MM.1S (cell line): ENCODE measurements around the gene MRPS15.

Source experiments
- DNase-seq: peaks from one replicate; pipeline ENCODE4 v3.0.0-alpha.2; 2015
- H2AFZ ChIP-seq: fragments of 300-600 bp; sonication (generic); 2 replicates; pipeline ENCODE4 v1.6.0; 2016; ENCODE audit warnings: antibody characterized with exemption, low read length
- H3F3A ChIP-seq: fragments of 300-600 bp; sonication (generic); 2 replicates; pipeline ENCODE4 v1.6.1; 2016; ENCODE audit warnings: mild to moderate bottlenecking, antibody characterized with exemption, low read length, moderate library complexity, mixed read lengths; ENCODE audit not compliant: insufficient read depth
- H3K27ac ChIP-seq: fragments of 300-600 bp; sonication (generic); 2 replicates; pipeline ENCODE4 v1.5.1; 2016; ENCODE audit warnings: mild to moderate bottlenecking, low read length
- H3K27me3 ChIP-seq: fragments of 300-600 bp; sonication (generic); replicated peaks from 2 replicates; pipeline ENCODE4 v1.6.0; 2016; ENCODE audit warnings: low read length; ENCODE audit not compliant: insufficient read depth
- H3K36me3 ChIP-seq: fragments of 300-600 bp; sonication (generic); replicated peaks from 2 replicates; pipeline ENCODE4 v1.6.1; 2016; ENCODE audit warnings: mild to moderate bottlenecking, low read length, mixed read lengths; ENCODE audit not compliant: insufficient read depth
- H3K4me1 ChIP-seq: fragments of 300-600 bp; sonication (generic); 2 replicates; pipeline ENCODE4 v1.6.1; 2016; ENCODE audit warnings: low read length, mixed read lengths
- H3K4me2 ChIP-seq: fragments of 300-600 bp; sonication (generic); 2 replicates; pipeline ENCODE4 v1.6.0; 2016; ENCODE audit warnings: low read depth, low read length
- H3K4me3 ChIP-seq: fragments of 300-600 bp; sonication (generic); 2 replicates; pipeline ENCODE4 v1.5.1; 2016; ENCODE audit warnings: low read length, mixed read lengths
- H3K79me2 ChIP-seq: fragments of 300-600 bp; sonication (generic); 2 replicates; pipeline ENCODE4 v1.6.1; 2016; ENCODE audit warnings: mixed run types, low read length, mixed read lengths
- H3K9ac ChIP-seq: fragments of 300-600 bp; sonication (generic); 2 replicates; pipeline ENCODE4 v1.6.1; 2016; ENCODE audit warnings: low read length, mixed read lengths
- H3K9me2 ChIP-seq: fragments of 300-600 bp; sonication (generic); replicated peaks from 2 replicates; pipeline ENCODE4 v1.6.1; 2016; ENCODE audit warnings: mild to moderate bottlenecking, low read length, mixed read lengths; ENCODE audit not compliant: insufficient read depth
- H3K9me3 ChIP-seq: fragments of 300-600 bp; sonication (generic); replicated peaks from 2 replicates; pipeline ENCODE4 v1.6.1; 2016; ENCODE audit warnings: mild to moderate bottlenecking, low read length, mixed read lengths; ENCODE audit not compliant: insufficient read depth
- H4K20me1 ChIP-seq: fragments of 300-600 bp; sonication (generic); 2 replicates; pipeline ENCODE4 v1.6.1; 2016; ENCODE audit warnings: mild to moderate bottlenecking, low read length, moderate library complexity, mixed read lengths; ENCODE audit not compliant: insufficient read depth
- CTCF ChIP-seq: fragments of 300-600 bp; sonication (generic); IDR thresholded peaks from 2 replicates; pipeline ENCODE4 v1.5.1; 2016; ENCODE audit warnings: antibody characterized with exemption, low read length, mixed read lengths
- EZH2 ChIP-seq: fragments of 300-600 bp; sonication (generic); optimal IDR thresholded peaks from 2 replicates; pipeline ENCODE3; 2017; ENCODE audit warnings: low read depth, mild to moderate bottlenecking, antibody characterized with exemption, low read length, mixed read lengths
- EZH2phosphoT487 ChIP-seq: fragments of 300-600 bp; sonication (generic); IDR thresholded peaks from 2 replicates; pipeline ENCODE4 v1.6.1; 2018; ENCODE audit warnings: antibody characterized with exemption, low read length

Gene MRPS15

DNA sequence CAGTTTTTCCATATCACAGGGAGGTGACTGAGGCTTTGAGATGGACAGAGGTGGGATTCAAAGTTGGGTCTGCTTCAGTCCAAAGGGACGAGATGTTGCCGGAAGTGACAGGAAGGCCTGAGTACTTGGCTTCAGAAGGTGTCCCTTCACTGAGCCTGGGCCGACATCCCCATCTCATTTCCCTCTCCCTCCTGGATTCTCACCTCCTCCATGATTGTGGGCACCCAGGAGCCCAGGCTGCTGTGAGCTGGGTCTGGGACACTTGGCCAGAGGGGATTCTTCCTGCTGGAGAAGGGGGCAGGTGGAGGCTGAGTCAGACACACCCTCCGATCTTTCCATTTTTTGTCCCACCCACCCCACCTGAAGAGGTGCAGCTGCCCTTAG lies 2.8 kb upstream of the MRPS15 start:
- Histone ChIP-seq H3K27ac (no peak overlapping the region), H2AFZ (no peak overlapping the region), H3K9ac (no peak overlapping the region), H4K20me1 (no peaks in the 10 kb centered on the region), H3K36me3 (no peaks in the 10 kb centered on the region), H3K9me2 (no peaks in the 10 kb centered on the region), H3K79me2 (peaks cover 15% of the 10 kb centered on the region), H3K4me2 (no peak overlapping the region), H3K4me3 (no peak overlapping the region), H3F3A (no peaks in the 10 kb centered on the region), H3K4me1 (peaks cover 4% of the 10 kb centered on the region), H3K9me3 (no peaks in the 10 kb centered on the region), H3K27me3 (no peaks in the 10 kb centered on the region)
- no peak for TF ChIP-seq EZH2
- no peak for TF ChIP-seq EZH2phosphoT487
- no peak for TF ChIP-seq CTCF
- DNase-seq: no peak

GRCh38 chr1:36466370-36467026 lies 2.3 kb upstream of the MRPS15 start:
- Histone ChIP-seq H3F3A (no peaks in the 10 kb centered on the region), H2AFZ (no peak overlapping the region), H3K9me2 (no peaks in the 10 kb centered on the region), H3K36me3 (no peaks in the 10 kb centered on the region), H3K9ac (no peak overlapping the region), H3K4me2 (no peak overlapping the region), H3K79me2 (peaks cover 15% of the 10 kb centered on the region), H3K4me1 (peaks cover 4% of the 10 kb centered on the region), H3K27me3 (no peaks in the 10 kb centered on the region), H3K9me3 (no peaks in the 10 kb centered on the region), H4K20me1 (no peaks in the 10 kb centered on the region), H3K27ac (no peak overlapping the region), H3K4me3 (no peak overlapping the region)
- no peak for DNase-seq
- TF ChIP-seq CTCF (no peak), EZH2 (no peak), EZH2phosphoT487 (no peak)

DNA sequence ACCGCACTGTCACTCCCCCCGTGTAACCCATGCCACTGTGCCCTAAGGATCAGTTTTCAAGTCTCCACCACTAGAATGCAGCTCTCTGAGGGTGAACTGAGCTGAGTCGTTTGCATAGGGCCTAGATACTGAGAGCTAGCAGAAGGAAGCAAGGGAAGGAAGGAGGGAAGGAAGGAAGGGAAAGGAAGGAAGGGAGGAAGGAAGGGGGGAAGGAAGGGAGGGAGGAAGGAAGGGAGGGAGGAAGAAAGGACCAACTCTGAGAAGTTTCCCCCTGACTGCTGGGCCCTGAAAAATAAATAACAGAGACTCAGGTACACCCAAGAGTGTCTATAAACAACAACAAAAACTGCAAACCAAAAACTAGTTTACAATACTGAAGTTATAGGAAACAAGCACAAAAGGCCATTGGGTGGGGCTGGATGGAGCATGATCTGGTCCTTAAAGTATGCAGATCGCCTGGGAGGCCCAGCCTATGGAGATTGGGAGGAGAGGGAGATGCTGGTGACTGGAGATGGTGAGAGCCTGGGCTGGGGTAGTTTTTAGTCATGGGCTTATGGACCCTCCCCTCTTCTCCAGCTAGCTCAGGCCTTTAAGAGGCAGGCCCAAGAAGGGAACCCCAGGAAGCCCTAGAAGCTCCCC lies 1.7 kb upstream of the MRPS15 start:
- Histone ChIP-seq H3K36me3 (no peaks in the 10 kb centered on the region), H2AFZ (no peak overlapping the region), H3K27me3 (no peaks in the 10 kb centered on the region), H3K9ac (no peak overlapping the region), H3K4me2 (no peak overlapping the region), H3K9me2 (no peaks in the 10 kb centered on the region), H3K9me3 (no peaks in the 10 kb centered on the region), H3K4me3 (no peak overlapping the region), H4K20me1 (no peaks in the 10 kb centered on the region), H3K27ac (no peak overlapping the region), H3F3A (no peaks in the 10 kb centered on the region), H3K4me1 (peaks cover 4% of the 10 kb centered on the region), H3K79me2 (peaks cover 15% of the 10 kb centered on the region)
- no peak for DNase-seq
- TF ChIP-seq EZH2 (no peak), EZH2phosphoT487 (no peak), CTCF (no peak)
